Astrocyte (in vitro differentiated cells and primary cell): ENCODE results near the gene TMEM106B.

ENCODE experiments used
- EZH2 ChIP-seq: IDR thresholded peaks from 2 replicates; pipeline ENCODE4 v1.6.1; 2012; ENCODE audit warnings: mild to moderate bottlenecking, low read length, inconsistent platforms; ENCODE audit not compliant: insufficient read depth
- TF ChIP-seq, protein P1 (sequence below): IDR thresholded peaks from 2 replicates; pipeline ENCODE4 v1.5.1; 2011; ENCODE audit warnings: low read depth, mild to moderate bottlenecking, inconsistent platforms, low read length, moderate library complexity; ENCODE audit not compliant: insufficient read depth

DNA sequence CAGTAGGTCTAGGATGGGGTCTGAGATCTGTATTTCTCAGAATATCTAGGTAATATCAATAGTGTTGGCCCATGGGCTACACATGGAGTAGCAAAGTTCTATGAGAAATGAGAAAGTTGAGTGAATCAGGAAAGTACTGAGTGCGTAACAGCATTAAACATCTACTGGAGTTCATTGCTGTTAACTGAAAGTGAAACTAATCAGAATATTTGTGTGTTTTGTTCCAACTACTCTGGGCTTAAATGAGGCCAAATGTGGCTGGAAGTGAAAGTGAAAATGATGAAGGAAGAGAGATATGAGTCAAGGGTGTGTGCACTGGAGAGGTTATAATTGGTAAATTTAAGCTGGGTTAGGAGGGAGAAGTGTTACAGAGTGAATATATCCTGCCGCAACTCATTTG is 46.5 kb downstream of the TMEM106B start:
- TF ChIP-seq, protein P1, sequence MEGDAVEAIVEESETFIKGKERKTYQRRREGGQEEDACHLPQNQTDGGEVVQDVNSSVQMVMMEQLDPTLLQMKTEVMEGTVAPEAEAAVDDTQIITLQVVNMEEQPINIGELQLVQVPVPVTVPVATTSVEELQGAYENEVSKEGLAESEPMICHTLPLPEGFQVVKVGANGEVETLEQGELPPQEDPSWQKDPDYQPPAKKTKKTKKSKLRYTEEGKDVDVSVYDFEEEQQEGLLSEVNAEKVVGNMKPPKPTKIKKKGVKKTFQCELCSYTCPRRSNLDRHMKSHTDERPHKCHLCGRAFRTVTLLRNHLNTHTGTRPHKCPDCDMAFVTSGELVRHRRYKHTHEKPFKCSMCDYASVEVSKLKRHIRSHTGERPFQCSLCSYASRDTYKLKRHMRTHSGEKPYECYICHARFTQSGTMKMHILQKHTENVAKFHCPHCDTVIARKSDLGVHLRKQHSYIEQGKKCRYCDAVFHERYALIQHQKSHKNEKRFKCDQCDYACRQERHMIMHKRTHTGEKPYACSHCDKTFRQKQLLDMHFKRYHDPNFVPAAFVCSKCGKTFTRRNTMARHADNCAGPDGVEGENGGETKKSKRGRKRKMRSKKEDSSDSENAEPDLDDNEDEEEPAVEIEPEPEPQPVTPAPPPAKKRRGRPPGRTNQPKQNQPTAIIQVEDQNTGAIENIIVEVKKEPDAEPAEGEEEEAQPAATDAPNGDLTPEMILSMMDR, result no peak
- no peak for TF ChIP-seq EZH2
